GM21723 (cell line): ENCODE results near the gene TNFSF13.

Experiments
- ATAC-seq: cut with Tn5 transposase; IDR thresholded peaks from one replicate; pipeline ENCODE4 v1.9.1; 2021; ENCODE audit warnings: mild to moderate bottlenecking, moderate library complexity; ENCODE audit not compliant: unreplicated experiment

TNFSF13 gene, protein sequence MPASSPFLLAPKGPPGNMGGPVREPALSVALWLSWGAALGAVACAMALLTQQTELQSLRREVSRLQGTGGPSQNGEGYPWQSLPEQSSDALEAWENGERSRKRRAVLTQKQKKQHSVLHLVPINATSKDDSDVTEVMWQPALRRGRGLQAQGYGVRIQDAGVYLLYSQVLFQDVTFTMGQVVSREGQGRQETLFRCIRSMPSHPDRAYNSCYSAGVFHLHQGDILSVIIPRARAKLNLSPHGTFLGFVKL

DNA sequence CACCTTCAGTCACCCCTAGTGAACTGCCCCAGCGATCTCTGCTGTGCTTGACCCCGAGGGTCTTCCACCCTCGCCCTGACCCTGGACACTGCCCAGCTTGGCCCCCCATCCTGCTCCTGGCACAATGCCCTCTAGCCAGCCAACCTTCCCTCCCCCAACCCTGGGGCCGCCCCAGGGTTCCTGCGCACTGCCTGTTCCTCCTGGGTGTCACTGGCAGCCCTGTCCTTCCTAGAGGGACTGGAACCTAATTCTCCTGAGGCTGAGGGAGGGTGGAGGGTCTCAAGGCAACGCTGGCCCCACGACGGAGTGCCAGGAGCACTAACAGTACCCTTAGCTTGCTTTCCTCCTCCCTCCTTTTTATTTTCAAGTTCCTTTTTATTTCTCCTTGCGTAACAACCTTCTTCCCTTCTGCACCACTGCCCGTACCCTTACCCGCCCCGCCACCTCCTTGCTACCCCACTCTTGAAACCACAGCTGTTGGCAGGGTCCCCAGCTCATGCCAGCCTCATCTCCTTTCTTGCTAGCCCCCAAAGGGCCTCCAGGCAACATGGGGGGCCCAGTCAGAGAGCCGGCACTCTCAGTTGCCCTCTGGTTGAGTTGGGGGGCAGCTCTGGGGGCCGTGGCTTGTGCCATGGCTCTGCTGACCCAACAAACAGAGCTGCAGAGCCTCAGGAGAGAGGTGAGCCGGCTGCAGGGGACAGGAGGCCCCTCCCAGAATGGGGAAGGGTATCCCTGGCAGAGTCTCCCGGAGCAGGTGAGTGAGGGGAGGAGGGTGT, at the start of gene TNFSF13:
TSS of gene TNFSF13 (plus strand) at position 207 of the 776 bp plus-strand sequence. CDS start at position 497, 290 bp downstream.
- ATAC-seq = no peak

DNA sequence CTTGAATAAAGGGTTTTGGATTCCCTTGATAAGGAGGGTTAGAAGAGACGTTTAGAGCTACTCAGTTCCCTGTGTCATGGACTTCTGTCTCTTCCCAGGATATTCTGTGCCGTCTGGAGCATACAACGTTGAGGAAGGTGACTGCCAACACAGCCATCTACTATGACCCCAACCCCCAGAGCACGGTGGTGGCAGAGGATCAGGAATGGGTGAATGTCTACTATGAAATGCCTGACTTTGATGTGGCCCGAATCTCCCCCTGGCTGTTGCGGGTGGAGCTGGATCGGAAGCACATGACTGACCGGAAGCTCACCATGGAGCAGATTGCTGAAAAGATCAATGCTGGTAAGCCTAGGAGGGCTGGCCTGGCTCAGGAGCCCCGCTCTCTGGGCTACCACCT, 49.7 kb upstream of the TNFSF13 start:
- ATAC-seq = no peak

DNA sequence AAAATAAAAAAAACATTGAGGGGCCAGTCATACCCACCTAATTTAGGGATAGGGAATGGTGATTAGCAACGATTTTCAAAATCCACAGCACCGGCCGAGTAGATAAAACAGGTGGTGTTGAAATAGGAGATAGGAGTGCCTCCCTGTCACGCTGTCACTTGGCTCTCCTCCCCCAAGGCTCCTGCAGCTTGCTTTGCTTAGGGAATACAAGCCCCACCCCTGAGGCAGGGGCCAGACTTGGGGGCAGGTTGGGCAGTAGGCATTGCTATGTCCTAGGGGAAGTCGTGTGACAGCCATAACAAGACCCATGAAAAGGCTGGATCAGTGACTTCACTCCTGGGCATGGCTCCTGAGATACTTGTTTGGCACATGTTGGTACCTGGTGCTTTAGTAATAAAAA, 48.6 kb upstream of the TNFSF13 start:
- ATAC-seq = no peak

DNA sequence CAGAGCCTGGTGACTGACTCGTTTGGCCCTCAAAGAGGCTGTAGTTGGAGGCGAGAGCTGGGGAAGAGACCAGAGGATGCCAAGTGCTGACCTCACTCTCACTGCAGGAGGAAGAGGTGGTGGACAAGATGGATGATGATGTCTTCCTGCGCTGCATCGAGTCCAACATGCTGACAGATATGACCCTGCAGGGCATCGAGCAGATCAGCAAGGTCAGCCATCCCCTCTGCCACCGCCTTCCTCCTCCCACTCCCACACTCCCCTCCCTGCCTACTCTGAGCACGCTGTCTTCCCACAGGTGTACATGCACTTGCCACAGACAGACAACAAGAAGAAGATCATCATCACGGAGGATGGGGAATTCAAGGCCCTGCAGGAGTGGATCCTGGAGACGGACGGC, 47.4 kb upstream of the TNFSF13 start:
- ATAC-seq = no peak

DNA sequence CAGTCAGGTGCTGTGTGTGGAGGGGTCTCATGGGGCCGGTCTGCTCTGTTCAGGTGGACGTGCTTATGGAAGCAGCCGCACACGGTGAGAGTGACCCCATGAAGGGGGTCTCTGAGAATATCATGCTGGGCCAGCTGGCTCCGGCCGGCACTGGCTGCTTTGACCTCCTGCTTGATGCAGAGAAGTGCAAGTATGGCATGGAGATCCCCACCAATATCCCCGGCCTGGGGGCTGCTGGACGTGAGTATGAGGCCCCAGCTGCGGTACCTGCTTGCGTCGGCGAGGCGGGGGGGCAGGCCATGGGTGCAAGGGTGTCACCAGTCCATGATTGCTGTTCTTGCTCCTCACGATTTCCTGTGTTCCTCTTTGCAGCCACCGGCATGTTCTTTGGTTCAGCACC, 46.4 kb upstream of the TNFSF13 start:
- no peak for ATAC-seq

DNA sequence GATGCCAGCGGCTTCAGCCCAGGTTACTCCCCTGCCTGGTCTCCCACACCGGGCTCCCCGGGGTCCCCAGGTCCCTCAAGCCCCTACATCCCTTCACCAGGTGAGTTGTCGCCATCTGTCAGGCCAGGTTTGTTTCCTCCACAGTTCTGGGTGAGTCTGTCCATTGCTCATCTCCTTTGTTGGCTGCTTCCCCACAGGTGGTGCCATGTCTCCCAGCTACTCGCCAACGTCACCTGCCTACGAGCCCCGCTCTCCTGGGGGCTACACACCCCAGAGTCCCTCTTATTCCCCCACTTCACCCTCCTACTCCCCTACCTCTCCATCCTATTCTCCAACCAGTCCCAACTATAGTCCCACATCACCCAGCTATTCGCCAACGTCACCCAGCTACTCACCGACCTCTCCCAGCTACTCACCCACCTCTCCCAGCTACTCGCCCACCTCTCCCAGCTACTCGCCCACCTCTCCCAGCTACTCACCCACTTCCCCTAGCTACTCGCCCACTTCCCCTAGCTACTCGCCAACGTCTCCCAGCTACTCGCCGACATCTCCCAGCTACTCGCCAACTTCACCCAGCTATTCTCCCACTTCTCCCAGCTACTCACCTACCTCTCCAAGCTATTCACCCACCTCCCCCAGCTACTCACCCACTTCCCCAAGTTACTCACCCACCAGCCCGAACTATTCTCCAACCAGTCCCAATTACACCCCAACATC, 45.6 kb upstream of the TNFSF13 start:
- ATAC-seq = no peak

DNA sequence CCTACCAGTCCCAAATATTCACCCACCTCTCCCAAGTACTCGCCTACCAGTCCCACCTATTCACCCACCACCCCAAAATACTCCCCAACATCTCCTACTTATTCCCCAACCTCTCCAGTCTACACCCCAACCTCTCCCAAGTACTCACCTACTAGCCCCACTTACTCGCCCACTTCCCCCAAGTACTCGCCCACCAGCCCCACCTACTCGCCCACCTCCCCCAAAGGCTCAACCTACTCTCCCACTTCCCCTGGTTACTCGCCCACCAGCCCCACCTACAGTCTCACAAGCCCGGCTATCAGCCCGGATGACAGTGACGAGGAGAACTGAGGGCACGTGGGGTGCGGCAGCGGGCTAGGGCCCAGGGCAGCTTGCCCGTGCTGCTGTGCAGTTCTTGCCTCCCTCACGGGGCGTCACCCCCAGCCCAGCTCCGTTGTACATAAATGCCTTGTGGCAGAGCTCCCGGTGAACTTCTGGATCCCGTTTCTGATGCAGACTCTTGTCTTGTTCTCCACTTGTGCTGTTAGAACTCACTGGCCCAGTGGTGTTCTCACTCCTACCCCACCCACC, 44.6 kb upstream of the TNFSF13 start:
- ATAC-seq = no peak

DNA sequence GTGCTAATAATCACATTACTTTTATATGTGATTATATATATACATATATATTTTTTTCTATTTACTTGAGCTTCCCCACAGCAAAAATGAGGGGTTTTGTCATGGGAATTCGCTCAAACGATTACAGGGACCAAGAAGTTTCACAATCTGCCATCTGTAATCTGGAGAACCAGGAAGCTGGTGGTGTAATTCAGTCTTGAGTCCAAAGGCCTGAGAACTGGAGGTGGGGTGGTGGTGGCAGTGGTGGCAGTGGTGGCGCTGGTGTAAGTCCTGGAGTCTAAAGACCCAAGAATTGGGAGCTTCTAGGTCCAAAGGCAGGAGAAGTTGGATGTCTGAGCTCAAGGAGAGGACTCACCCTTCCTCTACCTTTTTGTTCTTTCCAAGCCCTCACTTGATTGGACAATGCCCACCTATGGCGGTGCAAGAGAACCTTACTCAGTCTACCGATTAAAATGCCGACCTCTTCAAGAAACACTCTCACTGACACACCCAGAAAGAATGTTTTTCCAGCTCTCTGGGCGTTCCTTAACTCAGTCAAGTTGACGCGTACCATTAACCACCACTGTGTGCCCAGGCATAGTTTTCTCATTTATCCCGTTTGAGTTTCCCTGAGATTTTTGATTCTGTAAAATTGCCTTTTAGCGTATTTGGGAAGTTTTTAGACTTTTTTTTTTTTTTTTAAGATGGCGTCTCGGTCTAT, 42.5 kb upstream of the TNFSF13 start:
- ATAC-seq = no peak

DNA sequence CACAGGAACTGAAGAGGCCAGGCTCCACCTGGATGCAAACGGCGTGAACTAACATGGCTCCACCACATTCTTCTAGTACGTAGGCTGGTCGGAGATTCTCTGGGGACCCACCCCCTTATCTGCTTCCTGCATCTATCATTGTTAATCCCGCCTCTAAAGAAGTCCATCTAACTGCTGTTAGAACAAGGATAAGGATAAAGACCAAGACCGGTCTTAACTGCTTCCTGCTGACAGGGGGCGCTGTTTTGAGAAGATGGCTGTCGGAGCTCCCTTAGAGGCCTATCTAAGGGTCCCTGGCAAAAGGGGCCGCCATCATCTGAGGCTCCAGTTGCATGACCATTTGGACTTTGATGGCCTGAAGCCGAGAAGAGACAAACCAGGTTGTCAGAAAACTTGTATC, 35.5 kb upstream of the TNFSF13 start:
- ATAC-seq = no peak

DNA sequence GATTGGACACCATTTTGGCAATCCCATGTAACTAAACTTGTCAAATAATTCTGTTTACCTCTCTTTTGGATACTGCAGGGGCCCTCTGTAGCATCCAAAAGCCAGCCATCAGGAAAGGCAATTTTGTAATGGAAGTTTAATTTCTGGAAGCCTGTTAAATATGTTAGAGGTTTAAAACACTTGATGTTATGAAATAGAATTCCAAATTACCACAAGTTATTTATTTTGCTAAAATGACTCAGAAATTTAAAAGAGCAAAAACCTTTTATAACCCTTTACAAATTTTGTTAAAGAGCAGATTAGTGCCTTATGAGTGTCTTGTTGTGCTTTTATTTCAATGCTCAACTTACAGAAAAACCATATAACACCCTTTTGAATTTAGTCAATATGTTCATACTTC, 29.7 kb upstream of the TNFSF13 start:
- no peak for ATAC-seq

DNA sequence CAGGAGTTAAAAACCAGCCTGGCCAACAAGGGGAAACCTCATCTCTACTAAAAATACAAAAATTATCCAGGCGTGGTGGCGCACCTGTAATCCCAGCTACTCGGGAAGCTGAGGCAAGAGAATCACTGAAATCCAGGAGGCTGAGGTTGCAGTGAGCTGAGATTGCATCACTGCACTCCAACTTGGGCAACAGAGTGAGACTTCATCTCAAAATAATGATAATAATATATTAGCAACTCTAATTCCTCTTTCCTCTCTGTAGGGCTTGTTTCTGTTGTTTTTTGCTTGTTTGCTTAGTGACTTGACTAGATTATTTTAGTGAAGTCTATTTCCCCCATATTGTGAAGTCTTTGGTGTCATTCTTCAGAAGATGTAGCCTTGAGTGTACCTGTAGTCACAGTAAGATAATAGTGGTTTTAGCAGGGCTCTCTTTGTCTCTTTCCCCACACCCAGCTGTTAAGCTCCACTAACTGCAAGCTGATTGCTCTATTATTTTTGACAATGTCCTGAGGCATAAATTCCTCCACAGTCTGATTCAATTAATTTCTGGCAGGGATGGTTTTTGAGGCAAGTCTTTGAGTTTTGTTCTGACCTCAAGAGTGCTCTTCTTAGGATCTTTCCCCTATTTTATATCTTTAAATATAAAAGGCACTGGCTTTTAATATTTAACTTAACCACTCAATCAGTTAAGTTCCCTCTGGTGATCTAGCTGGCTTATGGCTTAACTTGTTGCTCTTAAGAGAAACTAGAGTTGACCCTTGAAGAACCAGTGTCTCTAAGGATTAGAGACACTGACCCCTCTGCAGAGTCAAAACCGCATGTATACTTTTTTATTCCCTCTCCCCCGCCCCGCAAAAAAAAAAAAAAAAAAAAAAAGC, 28.3 kb upstream of the TNFSF13 start:
- no peak for ATAC-seq

DNA sequence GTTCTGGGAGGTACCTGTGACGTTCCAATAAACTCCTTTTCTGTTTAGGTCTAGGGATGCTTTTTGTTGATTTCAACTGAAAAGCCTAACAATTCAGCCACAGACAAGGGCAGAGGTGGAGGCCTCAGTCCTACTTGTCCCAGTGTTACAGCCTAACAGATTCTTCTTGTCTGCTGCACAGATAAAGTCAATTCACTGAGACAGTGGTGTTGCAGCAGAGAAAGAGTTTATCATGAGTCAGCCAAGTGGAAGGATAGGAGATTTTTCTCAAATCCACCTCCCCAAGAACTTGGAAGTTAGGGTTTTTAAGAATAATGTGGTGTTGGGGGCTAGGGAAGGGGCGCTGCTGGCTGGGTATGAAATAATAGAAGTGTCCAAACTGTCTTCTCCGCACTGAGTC, 20.5 kb upstream of the TNFSF13 start:
- no peak for ATAC-seq

DNA sequence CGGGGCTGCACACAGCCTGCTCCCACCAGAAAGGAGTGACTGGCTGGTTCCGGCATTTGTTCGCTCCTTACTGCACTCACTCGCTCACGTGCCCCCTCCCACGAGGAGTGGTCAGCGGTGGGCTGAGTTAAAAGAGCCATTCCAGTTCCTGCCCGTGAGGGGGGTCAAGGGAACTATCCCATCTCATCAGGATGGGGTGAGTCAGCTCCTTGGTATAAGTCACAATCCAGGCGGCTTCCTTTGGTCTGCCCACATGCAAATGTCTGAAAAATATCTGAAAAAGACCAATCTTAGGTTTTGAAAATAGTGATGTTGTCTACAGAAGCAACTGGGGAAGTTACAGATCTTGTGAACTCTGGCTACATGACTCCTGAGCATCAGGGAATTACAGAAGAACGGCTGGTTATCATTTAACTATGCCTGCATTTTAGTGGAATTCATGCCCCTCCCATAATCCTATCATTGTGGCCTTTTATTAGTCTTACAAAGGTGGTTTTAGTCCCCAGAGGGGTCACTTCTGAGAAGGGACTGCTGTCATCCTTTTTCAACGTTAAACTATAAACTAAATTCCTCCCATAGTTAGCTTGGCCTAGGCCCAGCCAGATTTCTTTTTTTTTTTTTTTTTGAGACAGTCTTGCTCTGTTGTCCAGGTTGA, 19.5 kb upstream of the TNFSF13 start:
- ATAC-seq = no peak

DNA sequence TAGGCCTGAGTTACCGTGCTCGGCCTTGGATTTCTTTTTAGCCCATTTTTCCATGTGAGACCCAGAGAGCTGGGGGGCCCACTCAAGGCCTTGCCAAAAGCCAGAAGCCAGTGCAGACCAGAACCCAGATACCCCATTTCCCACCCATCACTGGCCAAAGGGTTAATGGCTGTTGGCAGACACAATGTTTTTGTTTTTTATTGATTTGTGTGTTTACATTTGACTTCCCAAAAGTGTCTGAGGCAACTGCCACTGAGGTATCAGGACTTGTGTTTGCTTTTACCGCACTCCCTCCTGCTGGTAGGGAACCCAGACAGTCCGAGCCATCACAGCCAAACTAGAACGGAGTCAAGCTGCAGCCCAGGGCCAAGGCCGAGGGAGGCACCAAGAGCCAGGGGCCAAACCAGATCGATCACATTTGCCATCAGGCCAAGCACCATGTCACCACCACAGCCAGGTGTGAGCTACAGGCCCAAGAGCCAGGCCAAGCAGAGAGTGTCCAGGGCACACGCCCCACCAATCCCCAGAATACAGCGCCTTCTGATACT, 17.4 kb upstream of the TNFSF13 start:
- no peak for ATAC-seq

DNA sequence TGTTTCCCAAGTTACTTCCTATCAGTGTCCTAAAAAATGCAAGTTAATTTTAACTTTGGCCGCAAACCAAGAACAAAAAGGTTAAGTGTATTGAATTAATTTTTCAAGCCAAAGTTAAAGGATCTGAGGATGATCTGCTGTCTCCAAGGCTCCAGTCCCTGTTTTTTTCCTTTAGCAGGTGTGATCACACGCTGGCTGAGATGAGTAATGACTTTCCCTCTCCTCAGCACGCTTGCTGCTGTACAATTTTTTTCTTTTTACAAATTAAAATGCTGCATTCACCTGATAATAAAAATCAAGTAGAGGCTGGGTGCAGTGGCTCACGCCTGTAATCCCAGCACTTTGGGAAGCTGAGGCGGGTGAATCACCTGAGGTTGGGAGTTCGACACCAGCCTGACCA, 13.6 kb upstream of the TNFSF13 start:
- no peak for ATAC-seq

DNA sequence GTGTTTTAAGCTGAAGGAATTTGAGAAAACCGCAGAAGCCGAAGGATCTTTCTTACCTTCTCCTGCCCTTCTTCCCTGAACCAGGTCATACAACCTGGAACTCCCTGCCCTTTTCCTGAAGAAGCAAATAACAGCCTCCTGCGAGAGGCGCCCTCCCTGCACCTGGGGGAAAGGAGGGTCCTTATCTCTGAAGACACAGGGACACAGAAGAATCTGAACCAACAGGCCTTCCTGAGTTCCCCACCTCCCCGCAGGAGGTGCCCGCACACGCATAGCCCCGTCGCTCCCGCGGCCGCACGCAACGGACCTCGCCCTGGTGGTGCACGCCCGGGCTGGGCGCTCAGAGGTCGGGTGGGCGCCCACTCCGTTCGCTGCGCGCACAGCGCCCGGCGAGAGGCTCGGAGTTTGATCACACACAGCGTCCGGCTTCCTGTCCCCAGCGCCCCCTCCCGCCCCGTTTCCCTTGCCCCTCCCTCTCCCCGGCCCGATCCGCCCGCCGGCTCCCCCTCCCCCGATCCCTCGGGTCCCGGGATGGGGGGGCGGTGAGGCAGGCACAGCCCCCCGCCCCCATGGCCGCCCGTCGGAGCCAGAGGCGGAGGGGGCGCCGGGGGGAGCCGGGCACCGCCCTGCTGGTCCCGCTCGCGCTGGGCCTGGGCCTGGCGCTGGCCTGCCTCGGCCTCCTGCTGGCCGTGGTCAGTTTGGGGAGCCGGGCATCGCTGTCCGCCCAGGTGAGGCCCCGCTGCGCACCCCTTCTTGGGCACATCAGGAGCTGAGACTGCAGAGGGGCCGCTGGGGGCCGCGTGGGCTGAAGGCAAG, 9.8 kb upstream of the TNFSF13 start, which contains the start of gene TNFSF12:
TSS of gene TNFSF12 (plus strand) at position 474 of the 816 bp plus-strand sequence. CDS start at position 570, 96 bp downstream.
- no peak for ATAC-seq

DNA sequence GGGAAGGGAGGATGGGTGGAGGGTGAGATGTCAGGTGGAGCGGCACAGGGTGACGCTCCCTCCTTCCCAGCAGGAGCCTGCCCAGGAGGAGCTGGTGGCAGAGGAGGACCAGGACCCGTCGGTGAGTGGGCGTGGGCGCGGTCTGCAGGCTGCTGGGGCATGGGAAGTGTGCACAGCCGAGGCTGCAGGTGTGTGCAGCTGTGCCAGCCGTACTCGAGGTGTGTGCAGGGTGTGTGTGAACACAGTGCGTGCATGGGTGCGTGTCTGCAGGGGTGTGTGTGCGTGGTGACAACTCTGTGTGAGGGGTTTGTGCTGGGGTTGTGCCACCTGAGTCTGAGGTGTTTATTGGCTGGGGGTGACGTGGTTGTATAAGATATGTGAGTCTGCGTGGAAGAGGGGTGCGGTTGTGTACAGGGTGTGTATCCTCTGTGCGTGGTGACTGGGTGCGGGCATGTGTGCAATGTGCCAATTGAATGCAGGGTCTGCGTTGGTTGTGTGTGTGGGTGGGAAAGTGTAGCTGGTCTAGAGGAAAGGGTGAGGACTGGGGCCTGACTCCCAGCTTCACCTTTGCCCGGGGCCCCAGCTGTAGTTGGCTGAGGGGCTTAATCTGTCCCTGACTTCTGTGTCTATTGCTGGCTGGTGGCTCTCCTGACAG, 9.0 kb upstream of the TNFSF13 start:
- no peak for ATAC-seq

DNA sequence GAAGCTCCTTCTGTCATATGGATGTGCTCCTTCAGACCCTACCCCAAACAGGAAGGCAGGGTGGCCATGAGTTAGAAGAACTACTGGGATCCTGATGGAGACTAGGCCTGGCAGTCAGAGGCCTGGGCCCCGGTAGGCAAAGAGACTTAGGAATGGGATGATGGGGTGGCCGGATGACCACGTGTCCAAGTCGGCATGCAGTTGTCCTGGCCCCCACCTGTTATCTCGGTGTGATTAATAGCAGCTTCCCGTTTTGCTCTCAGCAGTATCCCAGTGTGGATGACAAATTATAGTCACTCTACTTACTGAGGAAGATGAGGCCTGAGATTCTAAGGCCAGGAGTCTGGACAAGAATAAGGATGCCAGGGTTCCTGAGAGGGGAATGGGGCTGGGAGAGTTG, 8.2 kb upstream of the TNFSF13 start:
- ATAC-seq = no peak
